ENCODE measurements around the gene KMO.

KMO gene

GRCh38 chr1:241596633-241597032 lies 64.5 kb downstream of the KMO start:
- no peak for DNase-seq (ENCODE audit: low spot score)

GRCh38 chr1:241598249-241598648 lies 66.1 kb downstream of the KMO start:
- DNase-seq (ENCODE audit: low spot score): peak; percentile 75

- peak; percentile 12 for DNase-seq (ENCODE audit: low spot score)
Observed at GRCh38 chr1:241600496-241600901, 68.3 kb downstream of the KMO start.

DNA sequence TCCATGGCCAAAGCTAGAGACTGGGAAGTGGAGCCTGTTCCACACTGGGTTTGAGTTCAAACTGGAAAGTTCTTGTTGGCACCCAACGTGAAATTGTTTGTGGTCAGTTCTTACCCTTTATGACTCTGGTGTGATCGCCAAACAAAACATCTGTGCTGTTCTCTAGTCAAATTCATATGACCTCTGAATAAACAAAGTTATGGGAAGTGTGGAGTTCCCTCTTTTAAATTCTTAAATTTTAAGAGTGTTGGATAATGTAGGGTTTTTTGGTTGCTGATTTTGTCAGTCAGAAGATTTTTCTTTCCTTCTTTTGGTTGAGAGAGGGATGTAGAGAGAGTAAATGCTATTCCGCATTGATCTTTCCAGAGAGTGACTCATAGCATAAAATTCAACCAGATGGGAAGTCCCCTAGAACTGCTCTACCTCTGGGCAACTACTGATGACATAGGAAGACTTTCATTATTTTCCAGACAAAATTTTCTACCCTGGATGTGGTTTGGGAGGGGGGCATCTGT lies 71.6 kb downstream of the KMO start:
- DNase-seq (ENCODE audit: low spot score): no peak

DNA sequence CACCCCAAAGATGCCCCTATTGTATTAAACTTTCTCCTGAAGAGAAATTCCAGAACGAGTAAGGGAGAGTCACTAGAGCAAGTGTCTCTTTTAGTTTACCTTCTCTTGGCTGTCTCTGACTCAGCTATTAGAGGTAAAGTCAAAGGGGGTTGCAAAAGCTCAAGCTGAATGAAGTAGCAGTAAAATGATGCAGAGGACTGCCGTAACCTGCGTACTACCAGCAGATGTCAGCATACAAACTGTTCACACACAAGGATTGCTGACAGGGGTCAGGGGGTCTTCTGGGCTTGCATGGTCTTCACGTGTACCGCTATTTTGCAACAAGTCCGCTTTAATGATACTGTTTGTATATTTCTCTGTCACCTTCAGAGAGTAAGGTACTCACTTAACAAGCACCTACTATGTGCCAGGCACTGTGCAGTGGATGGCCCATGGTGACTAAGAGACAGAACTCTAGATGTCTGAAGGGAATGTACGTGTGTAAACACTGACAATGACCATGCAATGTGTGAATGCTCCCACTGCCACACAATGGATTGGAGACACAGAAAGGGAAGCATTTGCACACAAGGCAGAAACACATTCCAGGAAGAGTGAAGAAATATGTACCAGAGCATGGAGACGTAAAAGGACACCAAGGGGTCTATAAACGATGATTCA lies 73.1 kb downstream of the KMO start:
- peak; percentile 49 for DNase-seq (ENCODE audit: low spot score)

- DNase-seq (ENCODE audit: low spot score): no peak
Observed at GRCh38 chr1:241606544-241606943, 74.4 kb downstream of the KMO start.

DNA sequence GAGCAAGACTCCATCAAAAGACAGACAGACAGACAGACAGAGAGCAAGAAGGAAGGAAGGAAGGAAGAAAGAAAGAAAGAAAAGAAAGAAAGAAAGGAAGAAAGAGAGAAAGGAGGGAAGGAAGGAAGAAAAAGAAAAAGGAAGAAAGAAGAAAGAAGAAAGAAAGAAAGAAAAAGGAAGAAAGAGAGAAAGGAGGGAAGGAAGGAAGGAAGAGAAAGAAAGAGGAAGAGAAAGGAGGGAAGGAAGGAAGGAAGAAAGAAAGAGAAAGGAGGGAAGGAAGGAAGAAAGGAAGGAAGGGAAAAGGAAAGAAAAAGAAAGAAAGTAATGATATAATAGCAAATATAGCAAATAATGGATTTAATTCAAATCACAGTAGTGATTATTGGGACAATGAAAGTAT lies 75.3 kb downstream of the KMO start:
- no peak for DNase-seq (ENCODE audit: low spot score)

GRCh38 chr1:241608379-241609033 lies 76.3 kb downstream of the KMO start:
- no peak for DNase-seq (ENCODE audit: low spot score)

- no peak for DNase-seq (ENCODE audit: low spot score)
Observed at GRCh38 chr1:241610056-241610815, 78.1 kb downstream of the KMO start.

DNA sequence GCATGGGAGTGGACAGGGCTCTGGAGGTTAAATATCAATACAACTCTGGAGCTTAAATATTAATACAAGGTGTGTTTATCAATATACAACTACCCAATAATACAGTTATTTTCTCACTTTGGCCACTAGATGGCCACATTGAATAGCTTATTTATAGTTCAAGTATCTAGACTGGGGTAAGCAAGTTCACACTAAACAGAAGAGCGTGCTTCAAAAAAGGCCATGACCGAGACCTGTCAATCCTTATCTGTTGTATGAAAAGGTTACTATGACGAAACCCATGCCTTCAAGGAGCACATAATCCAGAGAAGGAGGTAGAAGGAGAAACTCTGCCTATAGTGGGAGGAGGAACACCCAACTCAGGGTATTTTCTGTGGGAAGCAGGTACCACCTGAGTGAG lies 78.9 kb downstream of the KMO start:
- peak; percentile 86 for DNase-seq (ENCODE audit: low spot score)

DNA sequence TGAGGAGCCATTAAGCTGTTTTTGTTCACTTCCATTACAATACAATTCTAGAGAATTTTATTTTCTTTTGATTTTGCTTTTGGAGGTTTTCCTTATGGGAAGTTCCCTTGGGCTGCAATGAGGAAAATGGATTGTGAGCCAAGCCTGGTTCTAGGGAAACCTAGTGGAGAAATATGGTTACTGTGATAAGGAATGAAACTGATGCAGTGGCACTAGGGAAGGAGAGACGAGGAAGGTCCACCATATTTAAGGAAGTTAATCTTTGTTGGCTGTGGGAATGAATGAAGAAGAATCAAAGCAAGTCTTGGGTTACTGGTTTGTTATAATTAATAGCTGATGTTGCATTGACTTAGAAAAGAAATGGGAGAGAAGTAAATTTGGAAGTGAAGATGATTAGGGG lies 79.6 kb downstream of the KMO start:
- DNase-seq (ENCODE audit: low spot score): no peak

DNA sequence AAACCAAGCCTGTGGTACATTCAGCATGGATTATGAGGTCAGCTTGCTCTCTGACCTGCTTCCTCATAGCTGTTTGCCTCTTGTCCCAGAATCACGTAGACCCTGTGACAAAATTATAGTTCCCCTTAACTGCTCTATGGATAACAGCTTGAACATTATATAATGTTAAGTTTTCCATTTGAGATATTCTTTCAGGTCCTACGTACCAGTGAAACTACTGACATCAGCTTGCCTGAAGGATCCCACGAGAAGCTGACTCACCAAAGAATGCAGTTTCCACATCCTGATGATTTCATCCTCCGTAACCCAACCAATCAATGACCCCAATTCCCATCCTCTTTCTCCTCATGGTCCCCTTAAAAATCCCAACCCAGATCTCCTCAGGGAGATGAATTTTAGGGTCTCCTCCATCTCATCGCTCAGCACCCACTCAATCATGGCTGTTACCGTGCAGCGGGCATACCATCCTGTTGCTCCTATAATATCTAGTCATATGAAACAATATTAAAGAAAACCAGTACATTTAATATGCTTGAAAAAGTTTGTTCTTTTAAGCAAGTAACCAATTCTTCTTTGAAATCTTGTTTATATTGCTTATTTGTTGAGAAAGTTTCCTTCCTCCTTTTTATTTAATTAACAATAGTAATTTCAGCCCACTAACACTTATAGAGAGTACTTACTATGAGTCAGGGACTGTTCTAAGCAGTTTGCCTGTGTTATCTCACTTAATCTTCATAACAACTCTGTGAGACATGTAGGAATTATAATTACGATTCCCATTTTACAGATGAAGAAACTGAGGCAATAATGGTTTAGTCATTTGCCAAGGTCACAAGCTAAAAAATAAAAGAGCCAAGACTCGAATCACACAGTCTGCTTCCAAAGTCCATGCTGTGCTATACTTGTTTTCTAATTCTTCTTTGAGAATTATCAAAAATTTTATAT lies 80.6 kb downstream of the KMO start:
- DNase-seq (ENCODE audit: low spot score): no peak

GRCh38 chr1:241614144-241614543 lies 82.0 kb downstream of the KMO start:
- DNase-seq (ENCODE audit: low spot score): no peak

- DNase-seq (ENCODE audit: low spot score): no peak
Observed at GRCh38 chr1:241614572-241614971, 82.4 kb downstream of the KMO start.

DNA sequence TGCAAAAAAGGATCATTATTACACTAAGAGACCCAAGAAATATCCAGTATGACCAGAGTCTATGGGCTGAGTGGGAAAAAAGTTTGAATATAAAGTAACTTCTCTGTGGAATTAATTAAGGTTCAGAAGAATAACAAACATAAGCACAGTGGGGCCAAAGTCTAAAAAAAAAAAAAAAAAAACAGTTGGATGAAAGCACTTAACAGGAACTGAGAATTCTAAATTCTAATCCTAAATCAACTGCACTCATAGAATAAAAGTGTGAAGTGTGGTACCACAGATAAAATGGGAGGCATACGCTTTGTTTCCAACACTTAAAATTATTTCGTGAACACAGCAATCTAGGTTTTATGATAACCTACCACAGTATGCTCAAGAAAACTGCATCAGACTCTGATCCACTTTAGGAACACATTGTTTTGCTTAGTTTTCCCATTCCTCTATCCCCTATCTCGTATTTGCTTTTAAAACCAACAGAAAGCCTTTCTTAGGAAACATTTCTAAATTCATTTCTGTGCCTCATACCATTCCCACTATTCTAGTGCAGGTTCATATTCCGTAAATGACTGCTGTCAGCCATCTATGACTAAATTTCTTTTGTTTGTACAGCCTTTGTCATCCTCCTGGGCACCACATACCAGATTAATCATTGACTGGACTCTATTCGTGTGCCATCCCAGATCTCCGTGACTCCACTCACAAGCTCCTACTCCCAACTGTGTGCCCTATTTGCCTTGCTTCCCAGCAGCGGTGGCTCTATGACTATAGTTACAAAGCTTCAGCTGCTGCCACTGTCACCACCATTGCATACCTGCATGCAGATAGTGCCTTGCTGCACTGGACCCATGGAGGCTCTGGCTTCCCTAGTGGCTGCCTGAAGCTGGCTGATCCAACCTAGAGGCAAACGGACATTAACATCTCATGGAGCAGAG lies 83.1 kb downstream of the KMO start:
- DNase-seq (ENCODE audit: low spot score): no peak

- no peak for DNase-seq (ENCODE audit: low spot score)
Observed at GRCh38 chr1:241617426-241617825, 85.2 kb downstream of the KMO start.

DNA sequence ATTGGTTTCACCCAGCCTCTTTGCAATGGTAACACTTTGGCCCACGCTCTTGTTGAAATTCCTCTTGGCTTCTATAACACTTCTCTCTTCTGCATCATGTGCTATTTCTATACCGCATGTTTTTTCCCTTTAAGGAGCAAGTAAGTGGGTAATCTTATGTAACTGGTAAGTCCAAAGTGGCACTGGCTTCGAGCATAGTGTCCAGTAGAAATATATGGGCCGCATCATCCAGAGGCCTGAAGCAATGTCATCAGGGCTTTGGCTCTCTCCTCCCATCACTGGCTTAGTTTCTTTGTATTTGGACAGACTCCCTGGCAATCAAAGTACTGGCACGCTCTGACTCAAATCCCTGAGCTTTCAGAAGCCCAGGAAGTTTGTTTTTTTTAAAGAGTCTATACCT lies 90.5 kb downstream of the KMO start:
- DNase-seq (ENCODE audit: low spot score): no peak

GRCh38 chr1:241624935-241625334 lies 92.8 kb downstream of the KMO start:
- DNase-seq (ENCODE audit: low spot score): no peak

GRCh38 chr1:241627453-241628259 lies 95.5 kb downstream of the KMO start:
- peak; percentile 83 for DNase-seq (ENCODE audit: low spot score)

GRCh38 chr1:241630005-241630404 lies 97.8 kb downstream of the KMO start:
- no peak for DNase-seq (ENCODE audit: low spot score)

Data from NAMALWA (cell line).